ENCODE results near the gene GEMIN2.

GEMIN2 gene

GRCh38 chr14:39169541-39169900, 55.4 kb downstream of the GEMIN2 start:
- no peaks in the 10 kb centered on the region for H3K27me3 ChIP-seq (ENCODE audit: control insufficient read depth, insufficient read depth, low read length)
- H3K4me3 ChIP-seq (ENCODE audit: low read length) = peak overlapping the region; percentile 86
- H3K4me1 ChIP-seq (ENCODE audit: control insufficient read depth, insufficient read depth, low read length) = peaks cover 10% of the 10 kb centered on the region
- no peaks in the 10 kb centered on the region for H3K36me3 ChIP-seq (ENCODE audit: control insufficient read depth, insufficient read depth, low read length)
- H3K9me3 ChIP-seq (ENCODE audit: control insufficient read depth, low read length) = no peaks in the 10 kb centered on the region
- peak overlapping the region; percentile 96 for H3K9ac ChIP-seq (ENCODE audit: low read length)

GRCh38 chr14:39173198-39173597, 59.1 kb downstream of the GEMIN2 start:
- no peak overlapping the region for H3K4me3 ChIP-seq (ENCODE audit: low read length)
- no peaks in the 10 kb centered on the region for H3K9me3 ChIP-seq (ENCODE audit: control insufficient read depth, low read length)
- H3K9ac ChIP-seq (ENCODE audit: low read length) = no peak overlapping the region
- H3K36me3 ChIP-seq (ENCODE audit: control insufficient read depth, insufficient read depth, low read length) = peaks cover 6% of the 10 kb centered on the region
- H3K27me3 ChIP-seq (ENCODE audit: control insufficient read depth, insufficient read depth, low read length) = no peaks in the 10 kb centered on the region
- peaks cover 24% of the 10 kb centered on the region for H3K4me1 ChIP-seq (ENCODE audit: control insufficient read depth, insufficient read depth, low read length)

GRCh38 chr14:39174560-39175444, 60.7 kb downstream of the GEMIN2 start, which contains the start of gene PNN:
Gene PNN, plus strand, starts transcription at chr14:39175254. Its CDS starts 26 bp downstream, at chr14:39175280.
- Histone ChIP-seq H3K36me3 (ENCODE audit: control insufficient read depth, insufficient read depth, low read length) (peaks cover 6% of the 10 kb centered on the region), H3K9me3 (ENCODE audit: control insufficient read depth, low read length) (no peaks in the 10 kb centered on the region), H3K27me3 (ENCODE audit: control insufficient read depth, insufficient read depth, low read length) (no peaks in the 10 kb centered on the region), H3K4me1 (ENCODE audit: control insufficient read depth, insufficient read depth, low read length) (peaks cover 24% of the 10 kb centered on the region), H3K4me3 (ENCODE audit: low read length) (peak within 1 kb of the TSS; percentile 78), H3K9ac (ENCODE audit: low read length) (peak within 1 kb of the TSS; percentile 98)

GRCh38 chr14:39175445-39176262, 61.5 kb downstream of the GEMIN2 start:
- peaks cover 6% of the 10 kb centered on the region for H3K36me3 ChIP-seq (ENCODE audit: control insufficient read depth, insufficient read depth, low read length)
- no peaks in the 10 kb centered on the region for H3K9me3 ChIP-seq (ENCODE audit: control insufficient read depth, low read length)
- peak overlapping the region; percentile 78 for H3K4me3 ChIP-seq (ENCODE audit: low read length)
- peaks cover 24% of the 10 kb centered on the region for H3K4me1 ChIP-seq (ENCODE audit: control insufficient read depth, insufficient read depth, low read length)
- peak overlapping the region; percentile 98 for H3K9ac ChIP-seq (ENCODE audit: low read length)
- H3K27me3 ChIP-seq (ENCODE audit: control insufficient read depth, insufficient read depth, low read length) = no peaks in the 10 kb centered on the region

GRCh38 chr14:39176263-39177167, 62.4 kb downstream of the GEMIN2 start:
- Histone ChIP-seq H3K9me3 (ENCODE audit: control insufficient read depth, low read length) (no peaks in the 10 kb centered on the region), H3K4me1 (ENCODE audit: control insufficient read depth, insufficient read depth, low read length) (peaks cover 28% of the 10 kb centered on the region), H3K36me3 (ENCODE audit: control insufficient read depth, insufficient read depth, low read length) (peaks cover 14% of the 10 kb centered on the region), H3K27me3 (ENCODE audit: control insufficient read depth, insufficient read depth, low read length) (no peaks in the 10 kb centered on the region), H3K9ac (ENCODE audit: low read length) (peak overlapping the region; percentile 98), H3K4me3 (ENCODE audit: low read length) (peak overlapping the region; percentile 78)

GRCh38 chr14:39177168-39177545, 63.0 kb downstream of the GEMIN2 start:
- H3K36me3 ChIP-seq (ENCODE audit: control insufficient read depth, insufficient read depth, low read length) = peaks cover 14% of the 10 kb centered on the region
- H3K4me1 ChIP-seq (ENCODE audit: control insufficient read depth, insufficient read depth, low read length) = peaks cover 28% of the 10 kb centered on the region
- no peak overlapping the region for H3K9ac ChIP-seq (ENCODE audit: low read length)
- no peaks in the 10 kb centered on the region for H3K27me3 ChIP-seq (ENCODE audit: control insufficient read depth, insufficient read depth, low read length)
- no peaks in the 10 kb centered on the region for H3K9me3 ChIP-seq (ENCODE audit: control insufficient read depth, low read length)
- no peak overlapping the region for H3K4me3 ChIP-seq (ENCODE audit: low read length)

GRCh38 chr14:39179042-39179441, 64.9 kb downstream of the GEMIN2 start:
- H3K9me3 ChIP-seq (ENCODE audit: control insufficient read depth, low read length) = no peaks in the 10 kb centered on the region
- peaks cover 14% of the 10 kb centered on the region for H3K36me3 ChIP-seq (ENCODE audit: control insufficient read depth, insufficient read depth, low read length)
- H3K4me3 ChIP-seq (ENCODE audit: low read length) = no peak overlapping the region
- peaks cover 26% of the 10 kb centered on the region for H3K4me1 ChIP-seq (ENCODE audit: control insufficient read depth, insufficient read depth, low read length)
- no peaks in the 10 kb centered on the region for H3K27me3 ChIP-seq (ENCODE audit: control insufficient read depth, insufficient read depth, low read length)
- H3K9ac ChIP-seq (ENCODE audit: low read length) = no peak overlapping the region

- Histone ChIP-seq H3K36me3 (ENCODE audit: control insufficient read depth, insufficient read depth, low read length) (peaks cover 14% of the 10 kb centered on the region), H3K4me3 (ENCODE audit: low read length) (no peak overlapping the region), H3K4me1 (ENCODE audit: control insufficient read depth, insufficient read depth, low read length) (peaks cover 20% of the 10 kb centered on the region), H3K9ac (ENCODE audit: low read length) (no peak overlapping the region), H3K9me3 (ENCODE audit: control insufficient read depth, low read length) (no peaks in the 10 kb centered on the region), H3K27me3 (ENCODE audit: control insufficient read depth, insufficient read depth, low read length) (no peaks in the 10 kb centered on the region)
Observed at GRCh38 chr14:39180553-39180952, 66.4 kb downstream of the GEMIN2 start.

GRCh38 chr14:39181026-39181692, 67.0 kb downstream of the GEMIN2 start:
- Histone ChIP-seq H3K4me1 (ENCODE audit: control insufficient read depth, insufficient read depth, low read length) (peaks cover 16% of the 10 kb centered on the region), H3K9ac (ENCODE audit: low read length) (no peak overlapping the region), H3K9me3 (ENCODE audit: control insufficient read depth, low read length) (no peaks in the 10 kb centered on the region), H3K27me3 (ENCODE audit: control insufficient read depth, insufficient read depth, low read length) (no peaks in the 10 kb centered on the region), H3K4me3 (ENCODE audit: low read length) (no peak overlapping the region), H3K36me3 (ENCODE audit: control insufficient read depth, insufficient read depth, low read length) (peaks cover 14% of the 10 kb centered on the region)

- no peak overlapping the region for H3K9ac ChIP-seq (ENCODE audit: low read length)
- H3K4me1 ChIP-seq (ENCODE audit: control insufficient read depth, insufficient read depth, low read length) = peaks cover 11% of the 10 kb centered on the region
- H3K36me3 ChIP-seq (ENCODE audit: control insufficient read depth, insufficient read depth, low read length) = peaks cover 14% of the 10 kb centered on the region
- H3K4me3 ChIP-seq (ENCODE audit: low read length) = no peak overlapping the region
- no peaks in the 10 kb centered on the region for H3K27me3 ChIP-seq (ENCODE audit: control insufficient read depth, insufficient read depth, low read length)
- H3K9me3 ChIP-seq (ENCODE audit: control insufficient read depth, low read length) = no peaks in the 10 kb centered on the region
Observed at GRCh38 chr14:39181693-39182047, 67.5 kb downstream of the GEMIN2 start.

Data from mucosa of stomach (tissue), 1 donor.